ENCODE measurements around the gene ZC3H13. TPM values are rescaled to one million over a fixed set of nuclear protein-coding genes. Genes with fewer than 3 reads are reported as not detected.

The ZC3H13 gene
- total RNA-seq, 1 experiment from 2014 or later: 36.9 TPM

DNA sequence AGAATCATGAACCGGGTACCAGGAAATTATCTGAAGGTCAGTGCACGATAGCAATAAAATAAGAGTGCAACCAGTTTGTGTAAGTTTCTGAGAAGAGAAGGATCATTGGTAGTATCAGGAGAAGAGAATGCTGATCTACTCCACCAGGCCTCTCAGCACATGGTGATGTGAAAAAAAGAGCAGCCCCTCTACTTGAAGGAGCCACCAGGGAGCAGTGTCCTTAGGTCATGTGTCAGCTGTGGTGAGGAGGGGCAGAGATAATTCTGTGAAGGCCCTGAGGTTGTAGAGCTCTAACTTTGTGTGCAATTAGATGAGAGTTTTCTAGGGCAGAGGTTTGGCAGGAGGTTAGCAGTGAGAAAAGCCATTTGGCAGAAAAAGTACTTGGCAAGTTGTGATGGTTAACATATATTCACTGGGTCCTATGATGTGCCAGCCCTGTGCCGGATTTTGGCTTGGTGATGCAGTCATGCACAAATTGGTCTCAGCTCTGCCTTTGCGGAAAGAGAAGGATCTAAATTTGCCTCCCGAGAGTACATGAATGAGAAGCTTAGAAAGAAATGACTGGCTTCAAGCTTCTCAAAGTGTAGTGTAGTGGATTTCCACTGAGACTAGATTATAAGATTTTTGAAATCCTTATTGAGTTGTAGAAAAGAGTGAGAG, 19.2 kb upstream of the ZC3H13 start:
- Histone ChIP-seq H4K20me1 (ENCODE audit: insufficient read depth) (no peaks in the 10 kb centered on the region), H3K9me3 (ENCODE audit: insufficient read depth, low read depth) (no peaks in the 10 kb centered on the region), H3K27me3 (ENCODE audit: insufficient read depth, low read depth) (no peaks in the 10 kb centered on the region), H3K36me3 (ENCODE audit: low read depth) (no peaks in the 10 kb centered on the region), H3K4me1 (replicated peaks; ENCODE audit: insufficient read depth) (no peaks in the 10 kb centered on the region), H3F3A (ENCODE audit: insufficient read depth, low read depth) (no peaks in the 10 kb centered on the region), H3K79me2 (ENCODE audit: low read depth) (no peaks in the 10 kb centered on the region), H2AFZ (no peak overlapping the region), H3K9me2 (ENCODE audit: insufficient read depth) (no peaks in the 10 kb centered on the region), H3K4me2 (no peak overlapping the region), H3K27ac (no peak overlapping the region), H3K4me3 (no peak overlapping the region)
- BruUV-seq (replicated peaks): no TSS peak
- intact Hi-C loops (cut with micrococcal nuclease; ENCODE audit: unreplicated experiment): no loop called here
- no peak for DNase-seq
- ChIA-PET CTCF (no interaction called here), POLR2A (ENCODE audit: unreplicated experiment) (no interaction called here)
- TF ChIP-seq EZH2 (IDR thresholded peaks at IDR 0.05; ENCODE audit: low read depth): no peak
- TF ChIP-seq, protein P1, sequence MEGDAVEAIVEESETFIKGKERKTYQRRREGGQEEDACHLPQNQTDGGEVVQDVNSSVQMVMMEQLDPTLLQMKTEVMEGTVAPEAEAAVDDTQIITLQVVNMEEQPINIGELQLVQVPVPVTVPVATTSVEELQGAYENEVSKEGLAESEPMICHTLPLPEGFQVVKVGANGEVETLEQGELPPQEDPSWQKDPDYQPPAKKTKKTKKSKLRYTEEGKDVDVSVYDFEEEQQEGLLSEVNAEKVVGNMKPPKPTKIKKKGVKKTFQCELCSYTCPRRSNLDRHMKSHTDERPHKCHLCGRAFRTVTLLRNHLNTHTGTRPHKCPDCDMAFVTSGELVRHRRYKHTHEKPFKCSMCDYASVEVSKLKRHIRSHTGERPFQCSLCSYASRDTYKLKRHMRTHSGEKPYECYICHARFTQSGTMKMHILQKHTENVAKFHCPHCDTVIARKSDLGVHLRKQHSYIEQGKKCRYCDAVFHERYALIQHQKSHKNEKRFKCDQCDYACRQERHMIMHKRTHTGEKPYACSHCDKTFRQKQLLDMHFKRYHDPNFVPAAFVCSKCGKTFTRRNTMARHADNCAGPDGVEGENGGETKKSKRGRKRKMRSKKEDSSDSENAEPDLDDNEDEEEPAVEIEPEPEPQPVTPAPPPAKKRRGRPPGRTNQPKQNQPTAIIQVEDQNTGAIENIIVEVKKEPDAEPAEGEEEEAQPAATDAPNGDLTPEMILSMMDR (conservative IDR thresholded peaks at IDR 0.05): no peak

DNA sequence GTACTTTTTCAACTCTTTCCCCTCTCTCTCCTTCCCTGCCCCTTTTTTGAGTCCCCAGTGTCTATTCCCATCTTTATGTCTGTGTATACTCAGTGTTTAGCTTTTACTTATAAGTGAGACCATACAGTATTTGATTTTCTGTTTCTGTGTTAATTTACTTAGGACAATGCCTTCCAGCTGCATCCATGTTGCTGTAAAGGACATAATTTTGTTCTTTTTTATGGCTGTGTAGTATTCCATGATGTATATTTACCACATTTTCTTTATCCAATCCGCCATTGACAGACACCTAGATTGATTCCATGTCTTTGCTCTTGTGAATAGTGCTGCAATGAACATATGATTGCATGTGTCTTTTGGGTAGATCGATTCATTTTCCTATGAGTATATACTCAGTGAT, 10.7 kb upstream of the ZC3H13 start:
- Histone ChIP-seq H3F3A (ENCODE audit: insufficient read depth, low read depth) (no peaks in the 10 kb centered on the region), H3K4me2 (no peak overlapping the region), H3K4me1 (replicated peaks; ENCODE audit: insufficient read depth) (no peaks in the 10 kb centered on the region), H3K27ac (no peak overlapping the region), H4K20me1 (ENCODE audit: insufficient read depth) (no peaks in the 10 kb centered on the region), H2AFZ (no peak overlapping the region), H3K9me3 (ENCODE audit: insufficient read depth, low read depth) (no peaks in the 10 kb centered on the region), H3K27me3 (ENCODE audit: insufficient read depth, low read depth) (no peaks in the 10 kb centered on the region), H3K79me2 (ENCODE audit: low read depth) (no peaks in the 10 kb centered on the region), H3K36me3 (ENCODE audit: low read depth) (no peaks in the 10 kb centered on the region), H3K4me3 (no peak overlapping the region), H3K9me2 (ENCODE audit: insufficient read depth) (no peaks in the 10 kb centered on the region)
- ChIA-PET POLR2A (ENCODE audit: unreplicated experiment) (no interaction called here), CTCF (no interaction called here)
- DNase-seq: no peak
- TF ChIP-seq, protein P1 (conservative IDR thresholded peaks at IDR 0.05): no peak
- TF ChIP-seq EZH2 (IDR thresholded peaks at IDR 0.05; ENCODE audit: low read depth): no peak
- BruUV-seq (replicated peaks): no TSS peak
- intact Hi-C loops (cut with micrococcal nuclease; ENCODE audit: unreplicated experiment): no loop called here

DNA sequence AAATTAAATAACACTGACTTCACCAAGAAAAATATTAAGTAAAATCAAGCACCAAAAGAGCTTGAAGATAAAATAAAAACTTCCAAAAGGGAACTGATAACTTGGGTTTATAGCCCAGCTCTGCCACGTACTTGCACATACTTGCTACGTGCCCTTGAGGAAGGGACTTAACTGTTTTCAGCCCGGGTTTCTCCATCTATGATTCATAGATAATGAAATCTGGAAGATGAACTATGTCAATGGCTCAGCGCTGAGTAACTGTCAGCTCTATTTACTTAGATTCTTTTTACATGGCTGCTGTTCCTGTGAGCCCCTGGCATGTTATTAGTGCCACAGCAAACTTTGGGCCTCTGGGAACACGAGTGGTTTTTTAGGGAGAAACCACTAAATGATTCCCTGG, 9.6 kb upstream of the ZC3H13 start:
- no peaks in the 10 kb centered on the region for H3K79me2 ChIP-seq (ENCODE audit: low read depth)
- H3K4me1 ChIP-seq (replicated peaks; ENCODE audit: insufficient read depth): no peaks in the 10 kb centered on the region
- no peaks in the 10 kb centered on the region for H3K27me3 ChIP-seq (ENCODE audit: insufficient read depth, low read depth)
- no peaks in the 10 kb centered on the region for H3K9me2 ChIP-seq (ENCODE audit: insufficient read depth)
- H3K4me2 ChIP-seq: no peak overlapping the region
- H3K4me3 ChIP-seq: no peak overlapping the region
- no peaks in the 10 kb centered on the region for H3K9me3 ChIP-seq (ENCODE audit: insufficient read depth, low read depth)
- BruUV-seq (replicated peaks): no TSS peak
- H3K27ac ChIP-seq: no peak overlapping the region
- no peak overlapping the region for H2AFZ ChIP-seq
- CTCF ChIA-PET: no interaction called here
- no peak for DNase-seq
- H3K36me3 ChIP-seq (ENCODE audit: low read depth): no peaks in the 10 kb centered on the region
- no peaks in the 10 kb centered on the region for H4K20me1 ChIP-seq (ENCODE audit: insufficient read depth)
- POLR2A ChIA-PET (ENCODE audit: unreplicated experiment): no interaction called here
- H3F3A ChIP-seq (ENCODE audit: insufficient read depth, low read depth): no peaks in the 10 kb centered on the region
- TF ChIP-seq, protein P1 (conservative IDR thresholded peaks at IDR 0.05): no peak
- no peak for TF ChIP-seq EZH2 (IDR thresholded peaks at IDR 0.05; ENCODE audit: low read depth)
- intact Hi-C loops (cut with micrococcal nuclease; ENCODE audit: unreplicated experiment): no loop called here
